ENCODE results near the gene SND1. TPM values are rescaled to one million over a fixed set of nuclear protein-coding genes. Genes with fewer than 3 reads are reported as not detected.

Gene SND1
- total and polyA plus RNA-seq, 7 donors, result 29.2 to 72.8 (median 48.2) TPM

- TF ChIP-seq CTCF (IDR thresholded peaks at IDR 0.05), result no peak
- WGBS, 3 donors, result 75 to 92% (median 86%) methylated on average over 1 of the region's 1 CpG
- intact Hi-C loops (cut with DNase I), result no loop called here
Observed at GRCh38 chr7:128045766-128046165, 393.8 kb downstream of the SND1 start.

GRCh38 chr7:128052404-128052803 lies 400.4 kb downstream of the SND1 start:
- H3K4me3 ChIP-seq, result no peak overlapping the region
- TF ChIP-seq CTCF (IDR thresholded peaks at IDR 0.05), result no peak
- WGBS, 3 donors, result 78 to 90% (median 86%) methylated on average over 9 of the region's 9 CpGs
- no peaks in the 10 kb centered on the region for H3K4me1 ChIP-seq
- H3K36me3 ChIP-seq (ENCODE audit: insufficient read depth in 1 of 2, low read depth in 1 of 2), result no peaks in the 10 kb centered on the region
- no peak for DNase-seq
- H3K27me3 ChIP-seq (ENCODE audit: insufficient read depth in 3 of 3, low read length in 2 of 3), result no peaks in the 10 kb centered on the region
- no peak for ATAC-seq
- intact Hi-C loops (cut with DNase I), result no loop called here
- no peak overlapping the region for H3K27ac ChIP-seq
- no peaks in the 10 kb centered on the region for H3K9me3 ChIP-seq

More at GRCh38 chr7:128045766-128046165, 393.8 kb downstream of the SND1 start:
- no peaks in the 10 kb centered on the region for H3K27me3 ChIP-seq (ENCODE audit: insufficient read depth in 3 of 3, low read length in 2 of 3)
- ATAC-seq (no peak), DNase-seq (no peak)
- H3K4me3 ChIP-seq, result no peak overlapping the region
- no peaks in the 10 kb centered on the region for H3K4me1 ChIP-seq
- H3K36me3 ChIP-seq (ENCODE audit: insufficient read depth in 1 of 2, low read depth in 1 of 2), result no peaks in the 10 kb centered on the region
- H3K27ac ChIP-seq, result no peak overlapping the region
- H3K9me3 ChIP-seq, result no peaks in the 10 kb centered on the region

GRCh38 chr7:128053023-128053422 lies 401.0 kb downstream of the SND1 start:
- no peaks in the 10 kb centered on the region for H3K4me1 ChIP-seq
- TF ChIP-seq CTCF (IDR thresholded peaks at IDR 0.05), result no peak
- H3K36me3 ChIP-seq (ENCODE audit: insufficient read depth in 1 of 2, low read depth in 1 of 2), result no peaks in the 10 kb centered on the region
- H3K27me3 ChIP-seq (ENCODE audit: insufficient read depth in 3 of 3, low read length in 2 of 3), result no peaks in the 10 kb centered on the region
- no peak overlapping the region for H3K27ac ChIP-seq
- no peak overlapping the region for H3K4me3 ChIP-seq
- ATAC-seq (no peak), DNase-seq (no peak)
- no peaks in the 10 kb centered on the region for H3K9me3 ChIP-seq
- intact Hi-C loops (cut with DNase I), result no loop called here

- no peaks in the 10 kb centered on the region for H3K36me3 ChIP-seq (ENCODE audit: insufficient read depth in 1 of 2, low read depth in 1 of 2)
- intact Hi-C loops (cut with DNase I), result no loop called here
- no peak overlapping the region for H3K27ac ChIP-seq
- TF ChIP-seq CTCF (IDR thresholded peaks at IDR 0.05), result no peak
- no peak overlapping the region for H3K4me3 ChIP-seq
- no peak for DNase-seq
- H3K9me3 ChIP-seq, result no peaks in the 10 kb centered on the region
- H3K27me3 ChIP-seq (ENCODE audit: insufficient read depth in 3 of 3, low read length in 2 of 3), result no peaks in the 10 kb centered on the region
- 94 to 97% (median 96%) methylated on average over 5 of the region's 5 CpGs for WGBS, 3 donors
- no peaks in the 10 kb centered on the region for H3K4me1 ChIP-seq
- ATAC-seq, result no peak
Observed at GRCh38 chr7:128053991-128054390, 402.0 kb downstream of the SND1 start.

- H3K36me3 ChIP-seq (ENCODE audit: insufficient read depth in 1 of 2, low read depth in 1 of 2), result no peaks in the 10 kb centered on the region
- intact Hi-C loops (cut with DNase I), result no loop called here
- no peak overlapping the region for H3K4me3 ChIP-seq
- no peak for ATAC-seq
- no peak overlapping the region for H3K27ac ChIP-seq
- no peaks in the 10 kb centered on the region for H3K4me1 ChIP-seq
- no peak for TF ChIP-seq CTCF (IDR thresholded peaks at IDR 0.05)
- H3K27me3 ChIP-seq (ENCODE audit: insufficient read depth in 3 of 3, low read length in 2 of 3), result no peaks in the 10 kb centered on the region
- no peaks in the 10 kb centered on the region for H3K9me3 ChIP-seq
- DNase-seq, result no peak
- 82 to 94% (median 87%) methylated on average over 4 of the region's 4 CpGs for WGBS, 3 donors
Observed at GRCh38 chr7:128054511-128054910, 402.5 kb downstream of the SND1 start.
